Kidney epithelial cell (primary cell): ENCODE measurements around the gene LRRC23. TPM values are rescaled to one million over a fixed set of nuclear protein-coding genes. Genes with fewer than 3 reads are reported as not detected.

Experiments used
- DNase-seq: peaks from one replicate; pipeline ENCODE4 v3.0.0-alpha.2; 2010; ENCODE audit warnings: low read depth
- H3K27me3 ChIP-seq: 2 replicates; pipeline ENCODE4 v1.6.0; 2011; ENCODE audit warnings: low read length; ENCODE audit not compliant: control insufficient read depth, insufficient read depth
- H3K36me3 ChIP-seq: 2 replicates; pipeline ENCODE4 v1.5.1; 2011; ENCODE audit warnings: low read length; ENCODE audit not compliant: control insufficient read depth, insufficient read depth
- H3K4me3 ChIP-seq: 2 replicates; pipeline ENCODE4 v1.5.1; 2011; ENCODE audit warnings: low read depth, mild to moderate bottlenecking, control low read depth, low read length
- CTCF ChIP-seq: IDR thresholded peaks from 2 replicates; pipeline ENCODE4 v1.5.1; 2011; ENCODE audit warnings: mild to moderate bottlenecking, moderate library complexity, low read length, control low read depth, inconsistent platforms; ENCODE audit not compliant: insufficient read depth, poor library complexity, severe bottlenecking
- total RNA-seq: library from RNA; depleted of rRNA; stranded (reverse); fragments of >200 nt; gene quantifications from 2 replicates; pipeline ENCODE4 v1.2.3, GENCODE V29; 2015

The LRRC23 gene
- total RNA-seq, 1 donor from 2014 or later: 11.6 TPM

GRCh38 chr12:6961278-6961694 lies 56.7 kb downstream of the LRRC23 start:
- Histone ChIP-seq H3K4me3 (no peak overlapping the region), H3K27me3 (no peaks in the 10 kb centered on the region), H3K36me3 (no peaks in the 10 kb centered on the region)
- no peak for TF ChIP-seq CTCF
- DNase-seq: no peak

- no peaks in the 10 kb centered on the region for H3K36me3 ChIP-seq
- peak; percentile 73 for TF ChIP-seq CTCF
- no peaks in the 10 kb centered on the region for H3K27me3 ChIP-seq
- no peak overlapping the region for H3K4me3 ChIP-seq
- no peak for DNase-seq
These were observed 57.2 kb downstream of the LRRC23 start for GRCh38 chr12:6961695-6962284.

- H3K27me3 ChIP-seq: no peaks in the 10 kb centered on the region
- H3K4me3 ChIP-seq: no peak overlapping the region
- H3K36me3 ChIP-seq: no peaks in the 10 kb centered on the region
- no peak for TF ChIP-seq CTCF
- DNase-seq: no peak
These were observed 57.8 kb downstream of the LRRC23 start for GRCh38 chr12:6962285-6963015.

- H3K4me3 ChIP-seq: peak overlapping the region; percentile 36
- DNase-seq: no peak
- H3K36me3 ChIP-seq: peaks cover 2% of the 10 kb centered on the region
- no peaks in the 10 kb centered on the region for H3K27me3 ChIP-seq
- no peak for TF ChIP-seq CTCF
These were observed 58.6 kb downstream of the LRRC23 start for GRCh38 chr12:6963016-6963731.

Other genes with a start within 250 kb of the LRRC23 start
- 31.8 and 34.1 TPM in 2 replicates for gene ING4, start 241.7 kb upstream of the LRRC23 start, total RNA-seq
- 34.0 and 36.6 TPM in 2 replicates for gene ZNF384, start 215.4 kb upstream of the LRRC23 start, total RNA-seq
- gene PIANP, start 204.0 kb upstream of the LRRC23 start, total RNA-seq: 0.07 and 0.13 TPM in 2 replicates
- gene COPS7A, start 180.8 kb upstream of the LRRC23 start, total RNA-seq: 65.2 and 69.1 TPM in 2 replicates
- gene MLF2, start 151.7 kb upstream of the LRRC23 start, total RNA-seq: 190 and 216 TPM in 2 replicates
- 169 and 193 TPM in 2 replicates for gene PTMS, start 138.5 kb upstream of the LRRC23 start, total RNA-seq
- gene LAG3, start 132.3 kb upstream of the LRRC23 start, total RNA-seq: not detected in 2 replicates
- 0.08 TPM in 1 of 2 replicates, not detected in the other for gene CD4, start 115.3 kb upstream of the LRRC23 start, total RNA-seq
- 0.21 and 0.75 TPM in 2 replicates for gene GPR162, start 83.0 kb upstream of the LRRC23 start, total RNA-seq
- 21.8 and 27.7 TPM in 2 replicates for gene P3H3, start 76.4 kb upstream of the LRRC23 start, total RNA-seq
- gene GNB3, start 63.9 kb upstream of the LRRC23 start, total RNA-seq: 0.34 and 0.38 TPM in 2 replicates
- 5.8 and 8.3 TPM in 2 replicates for gene CDCA3, start 53.5 kb upstream of the LRRC23 start, total RNA-seq
- 70.1 and 77.2 TPM in 2 replicates for gene USP5, start 52.7 kb upstream of the LRRC23 start, total RNA-seq
- 499 and 519 TPM in 2 replicates for gene TPI1, start 37.3 kb upstream of the LRRC23 start, total RNA-seq
- 10.1 and 11.9 TPM in 2 replicates for gene SPSB2, start 31.5 kb upstream of the LRRC23 start, total RNA-seq
- gene ENO2, start 9.8 kb downstream of the LRRC23 start, total RNA-seq: 27.0 and 33.7 TPM in 2 replicates
- 32.7 and 38.6 TPM in 2 replicates for gene ATN1, start 23.1 kb downstream of the LRRC23 start, total RNA-seq
- gene RNU7-1, start 39.0 kb downstream of the LRRC23 start, total RNA-seq: not detected in 2 replicates
- 216 and 236 TPM in 2 replicates for gene C12orf57, start 39.2 kb downstream of the LRRC23 start, total RNA-seq
- gene PTPN6, start 46.5 kb downstream of the LRRC23 start, total RNA-seq: 17.0 and 31.3 TPM in 2 replicates
- 360 and 474 TPM in 2 replicates for gene PHB2, start 65.8 kb downstream of the LRRC23 start, total RNA-seq
- 32.4 and 33.3 TPM in 2 replicates for gene EMG1, start 66.1 kb downstream of the LRRC23 start, total RNA-seq
- gene LPCAT3, start 113.7 kb downstream of the LRRC23 start, total RNA-seq: 11.8 and 12.5 TPM in 2 replicates
- 2.8 and 4.0 TPM in 2 replicates for gene C1S, start 155.9 kb downstream of the LRRC23 start, total RNA-seq
- gene C1R, start 187.6 kb downstream of the LRRC23 start, total RNA-seq: 7.5 and 13.5 TPM in 2 replicates
- gene C1RL, start 204.4 kb downstream of the LRRC23 start, total RNA-seq: 26.6 and 29.6 TPM in 2 replicates
- gene RBP5, start 224.1 kb downstream of the LRRC23 start, total RNA-seq: 0.27 TPM in 1 of 2 replicates, not detected in the other
- gene CLSTN3, start 225.5 kb downstream of the LRRC23 start, total RNA-seq: 61.3 and 85.6 TPM in 2 replicates